ENCODE measurements around the gene ZSWIM1. TPM values are rescaled to one million over a fixed set of nuclear protein-coding genes. Genes with fewer than 3 reads are reported as not detected.

Gene ZSWIM1
- total and polyA plus RNA-seq, 2 of the 8 experiments (the other 6 are each of a cell fraction or from before 2014, with no cell fraction given): 14.1 to 15.6 TPM

- Histone ChIP-seq H3K4me2 (ENCODE audit: insufficient read depth in 1 of 2, low read depth in 2 of 2, low read length in 2 of 2) (no peak overlapping the region), H4K20me1 (replicated peaks in 1 of 2; ENCODE audit: control insufficient read depth in 1 of 2, insufficient read depth in 2 of 2, low read length in 2 of 2) (peaks cover 0 to 12% of the 10 kb centered on the region in 2 experiments), H2AK5ac (ENCODE audit: low read depth, low read length) (no peak overlapping the region), H3K27ac (ENCODE audit: low read depth, low read length) (no peak overlapping the region), H2BK15ac (ENCODE audit: low read length) (no peak overlapping the region), H4K8ac (ENCODE audit: extremely low read depth, insufficient read depth, low read length) (no peak overlapping the region), H3K4me3 (ENCODE audit: extremely low read depth in 1 of 4, insufficient read depth in 2 of 4, low read depth in 3 of 4, low read length in 4 of 4) (no peak overlapping the region), H2BK20ac (ENCODE audit: low read length) (no peak overlapping the region), H2BK5ac (ENCODE audit: low read depth, low read length) (no peak overlapping the region), H3K23ac (ENCODE audit: insufficient read length) (no peak overlapping the region), H3K18ac (ENCODE audit: extremely low read depth, low read length) (no peak overlapping the region), H4K5ac (ENCODE audit: insufficient read length, low read depth, low read length) (no peak overlapping the region), H4K91ac (replicated peaks; ENCODE audit: insufficient read length, low read length) (no peak overlapping the region), H2AFZ (ENCODE audit: low read length) (no peak overlapping the region), H3K79me1 (ENCODE audit: low read depth, low read length) (no peaks in the 10 kb centered on the region), H3K4ac (replicated peaks; ENCODE audit: insufficient read length, low read depth, low read length) (no peak overlapping the region), H3K9me3 (ENCODE audit: insufficient read depth in 2 of 2, low read depth in 1 of 2, low read length in 1 of 2) (no peaks in the 10 kb centered on the region), H2BK120ac (replicated peaks; ENCODE audit: low read depth, low read length) (no peak overlapping the region), H3K4me1 (replicated peaks in 1 of 4; ENCODE audit: control insufficient read depth in 3 of 4, insufficient read depth in 4 of 4, low read length in 3 of 4) (no peaks in the 10 kb centered on the region), H2BK12ac (ENCODE audit: low read depth, low read length) (no peak overlapping the region), H3K9ac (replicated peaks in 1 of 4; ENCODE audit: extremely low read depth in 1 of 4, low read depth in 3 of 4, low read length in 3 of 4) (no peak overlapping the region), H3K36me3 (ENCODE audit: control insufficient read depth in 2 of 4, insufficient read depth in 4 of 4, low read length in 3 of 4) (peaks cover 15 to 52% (median 43%) of the 10 kb centered on the region in 4 experiments), H3K14ac (ENCODE audit: insufficient read length) (no peak overlapping the region), H3K27me3 (replicated peaks in 1 of 4; ENCODE audit: control insufficient read depth in 3 of 4, extremely low read depth in 1 of 4, insufficient read depth in 3 of 4, low read length in 3 of 4) (no peaks in the 10 kb centered on the region), H3K56ac (replicated peaks; ENCODE audit: insufficient read length, low read depth, low read length) (no peak overlapping the region), H3K79me2 (ENCODE audit: control insufficient read depth in 1 of 2, insufficient read depth in 2 of 2, low read length in 2 of 2) (no peaks in the 10 kb centered on the region), H3K23me2 (ENCODE audit: low read depth, low read length) (no peaks in the 10 kb centered on the region)
- POLR2A ChIA-PET (ENCODE audit: partially characterized antibody): interaction anchor here (0.7 to 11.2 kb wide), 12 partner anchors 8 to 75 kb away, joined by 3 to 172 read pairs (median 8); partner anchors contain the start of genes CTSA, NEURL2, PCIF1 and PLTP
- FAIRE-seq (no peak), DNase-seq (ENCODE audit: low read depth in 1 of 2, low spot score in 2 of 2) (no peak)
- WGBS, 2 experiments (ENCODE audit: extremely low coverage in 1 of 2, insufficient coverage in 1 of 2, insufficient read length in 1 of 2, insufficient replicate concordance in 2 of 2, low coverage in 1 of 2, low lambda C conversion rate in 2 of 2, missing lambda C conversion rate in 1 of 2): 89% methylated on average over 13 of the region's 13 CpGs; no CpG with 5 or more reads in 1 of the 2 experiments
- CTCF ChIA-PET (ENCODE audit: partially characterized antibody): interaction anchor here (0.9 to 1.8 kb wide), 4 partner anchors 9 to 75 kb away, joined by 3 read pairs; partner anchors contain the start of gene ZSWIM1
- TF ChIP-seq BCL11A (IDR thresholded peaks at IDR 0.05; ENCODE audit: low read depth in 2 of 2, low read length in 2 of 2) (no peak), SIN3A (conservative IDR thresholded peaks at IDR 0.05 in 1 of 2, IDR thresholded peaks at IDR 0.05 in 1 of 2; ENCODE audit: low read depth in 1 of 2, low read length in 2 of 2) (no peak), JUND (IDR thresholded peaks at IDR 0.05; ENCODE audit: low read length) (no peak), CBX8 (IDR thresholded peaks at IDR 0.05; ENCODE audit: borderline replicate concordance, low read depth, low read length) (no peak), SP4 (IDR thresholded peaks at IDR 0.05; ENCODE audit: low read length) (no peak), TAF7 (optimal IDR thresholded peaks at IDR 0.05; ENCODE audit: borderline replicate concordance, low read depth, low read length) (no peak), EZH2 (IDR thresholded peaks at IDR 0.05; ENCODE audit: low read depth, low read length, severe bottlenecking) (no peak), NANOG (IDR thresholded peaks at IDR 0.05; ENCODE audit: insufficient read depth, low read depth, low read length, poor library complexity, severe bottlenecking) (no peak), SP1 (IDR thresholded peaks at IDR 0.05; ENCODE audit: low read depth, low read length) (no peak)
Observed at GRCh38 chr20:45899046-45899835, 18.2 kb downstream of the ZSWIM1 start.

All from H1 (cell line).